ENCODE data around the gene AP5S1. TPM values are rescaled to one million over a fixed set of nuclear protein-coding genes. Genes with fewer than 3 reads are reported as not detected.

Gene AP5S1
- total RNA-seq, 1 donor from 2014 or later = 12.8 TPM

DNA sequence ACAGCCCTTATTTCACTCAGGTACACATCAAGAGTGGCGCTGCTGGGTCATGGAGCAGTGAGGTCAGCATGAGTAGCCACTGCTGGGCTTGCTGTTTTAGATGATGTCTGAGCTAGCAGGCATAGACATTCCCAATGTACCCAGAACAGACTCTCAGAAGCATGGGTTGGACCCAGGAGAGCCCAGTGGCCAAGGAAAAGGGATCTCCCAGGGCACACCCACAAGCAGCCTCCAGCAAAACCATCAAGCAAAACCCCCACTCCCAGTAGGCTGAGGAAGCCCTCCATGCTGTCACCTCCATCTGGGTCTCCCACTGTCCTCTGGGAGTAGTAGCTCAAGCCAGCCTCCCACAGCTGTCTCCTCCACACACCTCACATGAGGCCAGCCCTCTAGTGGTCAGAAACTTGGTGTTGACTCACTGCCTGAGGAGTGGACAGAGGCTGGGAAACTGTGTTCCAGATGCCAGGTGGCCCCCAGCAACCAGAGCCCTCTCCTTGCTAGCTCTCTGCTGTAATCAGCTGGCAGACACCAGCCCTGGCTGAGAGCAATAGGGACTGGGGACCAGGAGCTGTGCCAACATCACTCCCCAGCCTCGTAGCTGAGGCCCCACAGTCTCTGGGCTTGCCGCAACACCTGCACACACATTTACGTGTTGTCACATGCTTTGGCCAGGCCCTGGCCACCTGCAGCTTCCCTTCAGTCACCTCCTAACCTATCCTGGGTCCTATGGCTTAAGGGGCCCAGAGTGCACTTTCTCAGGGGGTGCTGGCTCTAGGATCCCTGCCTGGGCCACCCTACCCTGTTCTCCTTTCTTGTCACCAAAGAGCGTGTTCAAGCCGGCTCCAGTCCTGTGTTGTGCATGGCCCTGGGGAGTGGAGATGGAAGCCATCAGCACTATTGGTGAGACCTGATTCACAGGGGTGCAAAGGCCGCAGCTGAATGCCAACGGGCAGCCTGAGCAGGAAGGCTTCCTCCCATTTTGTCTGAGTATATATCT, 1.9 kb upstream of the AP5S1 start:
- H3K36me3 Mint-ChIP-seq (ENCODE audit: low read depth) = no peaks in the 10 kb centered on the region
- H3K4me1 Mint-ChIP-seq = peaks cover 29% of the 10 kb centered on the region
- no peaks in the 10 kb centered on the region for H3K9me3 Mint-ChIP-seq
- no peaks in the 10 kb centered on the region for H3K27me3 Mint-ChIP-seq (ENCODE audit: low read depth)
- TF ChIP-seq, protein P1, sequence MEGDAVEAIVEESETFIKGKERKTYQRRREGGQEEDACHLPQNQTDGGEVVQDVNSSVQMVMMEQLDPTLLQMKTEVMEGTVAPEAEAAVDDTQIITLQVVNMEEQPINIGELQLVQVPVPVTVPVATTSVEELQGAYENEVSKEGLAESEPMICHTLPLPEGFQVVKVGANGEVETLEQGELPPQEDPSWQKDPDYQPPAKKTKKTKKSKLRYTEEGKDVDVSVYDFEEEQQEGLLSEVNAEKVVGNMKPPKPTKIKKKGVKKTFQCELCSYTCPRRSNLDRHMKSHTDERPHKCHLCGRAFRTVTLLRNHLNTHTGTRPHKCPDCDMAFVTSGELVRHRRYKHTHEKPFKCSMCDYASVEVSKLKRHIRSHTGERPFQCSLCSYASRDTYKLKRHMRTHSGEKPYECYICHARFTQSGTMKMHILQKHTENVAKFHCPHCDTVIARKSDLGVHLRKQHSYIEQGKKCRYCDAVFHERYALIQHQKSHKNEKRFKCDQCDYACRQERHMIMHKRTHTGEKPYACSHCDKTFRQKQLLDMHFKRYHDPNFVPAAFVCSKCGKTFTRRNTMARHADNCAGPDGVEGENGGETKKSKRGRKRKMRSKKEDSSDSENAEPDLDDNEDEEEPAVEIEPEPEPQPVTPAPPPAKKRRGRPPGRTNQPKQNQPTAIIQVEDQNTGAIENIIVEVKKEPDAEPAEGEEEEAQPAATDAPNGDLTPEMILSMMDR (conservative IDR thresholded peaks at IDR 0.05) = peak; percentile 73
- peak; percentile 58 for DNase-seq (ENCODE audit: low read depth, low spot score)
- no peak overlapping the region for H3K27ac Mint-ChIP-seq (ENCODE audit: unreplicated experiment)
- H3K4me3 Mint-ChIP-seq = peak overlapping the region; percentile 97

DNA sequence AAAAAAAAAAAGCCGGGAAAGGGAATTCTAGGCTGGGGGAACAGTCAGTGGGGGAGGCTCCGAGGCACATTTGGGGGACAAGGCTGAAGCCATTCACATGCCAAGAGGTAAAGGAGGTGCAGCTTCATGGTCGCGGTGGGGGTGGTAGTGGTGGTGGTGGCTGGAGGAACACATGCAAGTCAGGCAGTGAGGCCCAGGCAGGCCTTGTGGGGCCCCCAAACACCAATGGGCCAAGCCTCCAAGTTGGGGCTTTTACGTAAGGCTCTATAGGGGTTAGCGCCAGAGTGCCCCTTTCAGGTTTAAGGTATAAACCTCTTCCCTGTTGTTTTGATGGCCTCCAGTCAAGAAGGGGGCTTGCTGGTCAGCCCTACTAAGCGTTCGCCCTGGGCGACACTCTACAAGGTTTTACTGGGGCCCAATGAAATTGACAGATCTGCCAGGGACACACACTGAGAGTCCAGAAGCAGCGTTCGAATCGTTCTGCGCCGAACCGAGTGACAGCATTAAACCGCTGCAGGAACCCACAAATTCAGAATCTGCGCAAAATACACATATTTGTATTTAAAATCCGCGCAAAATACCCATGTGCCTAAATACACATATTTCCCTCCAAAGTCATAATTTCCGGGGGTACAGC, 818 bp upstream of the AP5S1 start:
- Mint-ChIP-seq H3K36me3 (ENCODE audit: low read depth) (no peaks in the 10 kb centered on the region), H3K9me3 (no peaks in the 10 kb centered on the region), H3K27ac (ENCODE audit: unreplicated experiment) (peak overlapping the region; percentile 81), H3K4me3 (peak overlapping the region; percentile 97), H3K4me1 (peaks cover 29% of the 10 kb centered on the region), H3K27me3 (ENCODE audit: low read depth) (no peaks in the 10 kb centered on the region)
- no peak for DNase-seq (ENCODE audit: low read depth, low spot score)
- TF ChIP-seq, protein P1 (conservative IDR thresholded peaks at IDR 0.05) = no peak

DNA sequence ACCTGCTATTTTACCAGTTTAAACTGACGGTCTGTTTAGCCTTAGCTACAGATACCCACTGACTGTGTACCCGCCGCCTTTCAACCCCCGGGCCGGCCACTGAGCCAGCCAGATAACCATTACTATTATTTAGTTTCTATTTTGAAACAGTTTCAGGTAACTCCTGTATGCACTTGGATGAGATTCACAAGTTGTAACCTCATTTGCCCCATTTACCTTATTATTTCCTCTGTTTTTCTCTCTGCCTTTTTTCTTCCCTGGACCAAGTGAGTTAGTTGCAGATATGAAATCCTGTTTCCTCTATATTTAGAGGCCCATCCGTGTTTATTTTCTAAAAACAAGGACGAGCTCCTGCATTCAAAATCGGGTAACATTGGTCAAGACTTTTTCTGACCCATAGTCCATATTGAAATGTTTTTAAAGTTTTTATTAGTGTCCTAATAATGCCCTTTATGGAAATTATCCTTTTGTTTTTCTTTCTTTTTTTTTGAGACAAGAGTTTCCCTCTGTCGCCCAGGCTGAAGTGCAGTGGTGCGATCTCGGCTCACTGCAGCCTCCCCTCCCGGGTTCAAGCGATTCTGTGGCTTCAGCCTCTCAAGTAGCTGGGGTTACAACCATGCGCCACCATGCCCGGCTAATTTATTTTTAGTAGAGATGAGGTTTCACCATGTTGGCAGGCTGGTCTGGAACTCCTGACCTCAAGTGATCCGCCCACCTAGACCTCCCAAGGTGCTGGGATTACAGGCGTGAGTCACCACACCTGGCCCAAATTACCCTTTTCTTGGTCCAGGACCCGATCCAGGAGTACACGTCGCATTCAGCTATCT, 767 bp downstream of the AP5S1 start:
- H3K4me3 Mint-ChIP-seq = peak overlapping the region; percentile 97
- peak overlapping the region; percentile 100 for H3K27ac Mint-ChIP-seq (ENCODE audit: unreplicated experiment)
- peaks cover 24% of the 10 kb centered on the region for H3K4me1 Mint-ChIP-seq
- H3K27me3 Mint-ChIP-seq (ENCODE audit: low read depth) = no peaks in the 10 kb centered on the region
- TF ChIP-seq, protein P1 (conservative IDR thresholded peaks at IDR 0.05) = no peak
- DNase-seq (ENCODE audit: low read depth, low spot score) = no peak
- no peaks in the 10 kb centered on the region for H3K36me3 Mint-ChIP-seq (ENCODE audit: low read depth)
- no peaks in the 10 kb centered on the region for H3K9me3 Mint-ChIP-seq

GRCh38 chr20:3821996-3822395, 1.6 kb downstream of the AP5S1 start:
- peaks cover 17% of the 10 kb centered on the region for H3K4me1 Mint-ChIP-seq
- no peak overlapping the region for H3K27ac Mint-ChIP-seq (ENCODE audit: unreplicated experiment)
- no peaks in the 10 kb centered on the region for H3K36me3 Mint-ChIP-seq (ENCODE audit: low read depth)
- DNase-seq (ENCODE audit: low read depth, low spot score) = no peak
- peak overlapping the region; percentile 97 for H3K4me3 Mint-ChIP-seq
- no peaks in the 10 kb centered on the region for H3K27me3 Mint-ChIP-seq (ENCODE audit: low read depth)
- no peaks in the 10 kb centered on the region for H3K9me3 Mint-ChIP-seq
- TF ChIP-seq, protein P1 (conservative IDR thresholded peaks at IDR 0.05) = no peak

GRCh38 chr20:3823881-3824280, 3.5 kb downstream of the AP5S1 start:
- no peak overlapping the region for H3K4me3 Mint-ChIP-seq
- peaks cover 17% of the 10 kb centered on the region for H3K4me1 Mint-ChIP-seq

More at GRCh38 chr20:3823881-3824280, 3.5 kb downstream of the AP5S1 start:
- no peak overlapping the region for H3K27ac Mint-ChIP-seq (ENCODE audit: unreplicated experiment)
- TF ChIP-seq, protein P1 (conservative IDR thresholded peaks at IDR 0.05) = no peak
- H3K27me3 Mint-ChIP-seq (ENCODE audit: low read depth) = no peaks in the 10 kb centered on the region
- H3K36me3 Mint-ChIP-seq (ENCODE audit: low read depth) = no peaks in the 10 kb centered on the region
- no peak for DNase-seq (ENCODE audit: low read depth, low spot score)
- H3K9me3 Mint-ChIP-seq = no peaks in the 10 kb centered on the region

Measured in neural crest cell (in vitro differentiated cells).